HL-60/S4 treated with retinoic acid at 250 ng/mL for 4 days and 3 days (cell line): ENCODE data around the gene CCDC57.

ENCODE experiments used
- in situ Hi-C: fragments of 300-500 bp; cut with MboI; formaldehyde crosslinking; loops from 2 replicates; pipeline ENCODE4 v1.7.0; 2022; ENCODE audit warnings: low sequenced_read_pairs

CCDC57 gene

DNA sequence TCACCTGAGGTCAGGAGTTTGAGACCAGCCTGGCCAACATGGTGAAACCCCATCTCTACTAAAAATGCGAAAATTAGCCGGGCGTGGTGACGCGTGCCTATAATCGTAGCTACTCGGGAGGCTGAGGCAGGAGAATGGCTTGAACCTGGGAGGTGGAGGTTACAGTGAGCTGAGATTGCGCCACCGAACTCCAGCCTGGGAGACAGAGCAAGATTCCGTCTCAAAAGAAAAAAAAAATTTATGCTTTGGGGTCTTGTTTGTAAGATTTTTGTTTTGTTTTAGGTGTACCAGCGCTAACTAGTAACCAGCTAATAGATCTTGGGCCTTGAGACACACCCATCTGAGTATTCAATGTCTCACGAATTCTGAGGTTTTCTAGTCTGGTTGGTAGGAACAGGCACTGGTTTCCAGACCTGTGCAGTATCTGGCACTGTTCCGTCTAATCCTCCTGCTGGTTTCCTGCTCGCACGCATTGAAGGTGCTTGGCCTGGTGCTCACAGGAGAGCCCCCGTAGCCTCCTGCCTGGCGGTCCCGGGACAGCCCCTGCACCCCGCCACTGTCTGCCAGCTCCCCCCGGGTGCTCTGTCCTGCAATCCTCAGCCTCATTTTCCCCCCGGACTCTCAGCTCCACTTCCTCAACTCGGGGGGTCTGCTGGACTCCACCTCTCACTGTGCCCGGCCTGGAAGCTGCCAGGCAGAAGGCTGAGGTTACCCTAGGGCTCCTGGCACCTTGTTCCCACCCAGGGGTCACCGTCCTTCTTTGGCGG lies 136.4 kb downstream of the CCDC57 start:
- in situ Hi-C loops: no loop called here

DNA sequence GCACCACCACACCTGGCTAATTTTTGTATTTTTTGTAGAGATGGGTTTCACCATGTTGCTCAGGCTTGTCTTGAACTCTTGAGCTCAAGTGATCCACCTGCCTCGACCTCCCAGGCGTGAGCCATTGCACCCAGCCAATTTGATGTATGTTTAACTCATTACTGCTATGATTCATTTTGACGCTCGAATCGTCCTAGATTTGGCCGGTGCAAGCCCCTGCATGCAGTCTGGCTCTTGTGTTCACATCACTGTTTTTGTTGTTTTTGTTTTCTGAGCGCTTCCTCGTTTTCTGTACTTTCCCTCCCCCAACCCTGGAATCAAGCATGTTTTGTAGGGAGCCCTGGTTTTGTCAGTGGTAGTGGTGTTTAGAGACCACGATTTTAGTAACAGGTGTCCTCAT lies 139.2 kb downstream of the CCDC57 start:
- in situ Hi-C loops: no loop called here

DNA sequence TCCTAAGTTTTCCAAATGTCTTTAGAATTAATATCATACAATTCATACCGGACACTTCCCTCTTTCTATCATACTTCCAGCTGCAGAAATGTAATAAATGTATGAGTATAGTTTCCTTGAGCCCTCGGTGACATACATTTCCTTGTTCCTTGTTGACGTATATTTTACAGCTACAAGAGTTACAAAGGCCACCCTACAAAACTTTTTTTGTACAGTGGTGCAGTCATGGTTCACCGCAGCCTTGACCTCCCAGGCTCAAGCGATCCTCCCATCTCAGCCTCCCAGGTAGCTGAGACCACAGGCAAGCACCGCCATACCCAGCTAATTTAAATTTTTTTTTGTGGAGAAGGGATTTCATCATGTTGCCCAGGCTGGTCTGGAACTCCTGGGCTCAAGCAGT lies 139.8 kb downstream of the CCDC57 start:
- in situ Hi-C loops: no loop called here

DNA sequence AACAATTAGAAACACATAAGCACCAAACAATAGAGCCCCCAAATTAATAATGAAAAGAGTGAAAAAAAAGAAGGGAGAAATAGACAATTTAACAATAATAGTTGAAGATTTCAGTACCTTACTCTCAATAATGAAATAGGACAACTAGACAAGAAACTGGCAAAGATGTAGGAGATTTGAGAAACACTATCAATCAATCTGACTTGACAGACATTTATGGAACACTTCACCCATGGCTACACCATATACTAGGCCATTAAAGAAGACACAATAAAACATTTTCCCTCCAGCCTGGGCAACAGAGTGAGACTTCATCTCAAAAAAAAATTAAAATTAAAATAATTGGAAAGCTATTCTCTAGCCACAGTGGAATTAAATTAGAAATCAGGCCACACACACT lies 142.0 kb downstream of the CCDC57 start:
- in situ Hi-C loops: no loop called here

DNA sequence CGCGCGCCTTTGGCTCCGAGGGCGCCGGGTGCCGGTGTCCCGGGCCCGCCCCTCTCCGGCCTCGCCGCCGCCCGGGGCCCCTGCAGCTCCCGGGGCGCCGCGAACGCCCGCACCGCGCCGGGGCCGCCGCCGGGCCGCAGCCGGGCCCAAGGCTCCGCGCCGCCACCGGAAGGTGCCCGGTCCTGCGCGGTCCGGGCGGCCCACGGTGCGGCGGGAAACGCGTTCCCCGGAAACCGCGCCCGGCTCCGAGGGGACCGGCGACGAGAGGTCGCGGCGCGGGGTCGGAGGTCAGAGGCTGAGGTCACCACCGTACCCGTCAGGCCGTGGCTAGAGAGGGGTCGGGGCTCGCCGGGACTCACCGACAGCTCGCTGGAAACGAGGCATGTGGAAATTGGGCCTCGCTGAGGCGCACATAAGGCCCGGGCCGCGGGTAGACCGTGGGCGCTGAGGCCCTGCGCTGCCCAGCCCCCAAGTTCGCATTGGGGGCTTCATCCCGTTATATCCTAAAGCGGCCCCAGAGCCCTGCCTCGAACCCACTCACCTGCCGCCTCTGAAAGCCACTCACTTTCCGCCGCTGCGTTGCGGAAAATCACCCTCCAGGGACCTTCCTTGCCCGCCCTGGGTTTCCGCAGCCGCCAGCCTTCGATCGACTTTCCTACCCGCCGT lies 146.9 kb downstream of the CCDC57 start, which contains the start of gene DUS1L:
Gene DUS1L, minus strand, starts transcription at position 167 of the 666 bp plus-strand sequence. CDS start 745 bp downstream, outside the sequence.
- in situ Hi-C loops: no loop called here

DNA sequence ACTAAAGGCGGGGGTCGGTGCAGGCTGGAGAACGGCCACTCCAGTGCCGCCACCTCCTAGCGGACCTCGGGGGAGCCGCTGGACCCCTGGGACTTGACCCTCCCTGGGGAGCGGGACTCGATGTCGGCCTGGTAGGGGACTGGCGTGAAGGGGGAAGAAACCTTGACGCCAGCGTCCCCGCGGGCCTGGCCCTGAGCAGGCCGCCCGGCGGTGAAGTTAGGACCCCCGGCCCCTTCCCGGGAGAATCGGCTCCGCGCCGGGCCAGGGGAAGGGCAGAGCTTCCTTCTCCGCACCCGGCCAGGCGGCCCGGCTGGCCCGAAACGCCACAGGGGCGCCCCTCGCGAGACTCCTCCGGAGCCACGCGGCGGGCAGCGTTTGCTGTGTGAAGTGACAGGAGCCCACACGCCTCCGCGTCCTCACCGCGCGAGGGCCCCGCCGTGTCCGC lies 147.4 kb downstream of the CCDC57 start:
- in situ Hi-C loops: no loop called here

DNA sequence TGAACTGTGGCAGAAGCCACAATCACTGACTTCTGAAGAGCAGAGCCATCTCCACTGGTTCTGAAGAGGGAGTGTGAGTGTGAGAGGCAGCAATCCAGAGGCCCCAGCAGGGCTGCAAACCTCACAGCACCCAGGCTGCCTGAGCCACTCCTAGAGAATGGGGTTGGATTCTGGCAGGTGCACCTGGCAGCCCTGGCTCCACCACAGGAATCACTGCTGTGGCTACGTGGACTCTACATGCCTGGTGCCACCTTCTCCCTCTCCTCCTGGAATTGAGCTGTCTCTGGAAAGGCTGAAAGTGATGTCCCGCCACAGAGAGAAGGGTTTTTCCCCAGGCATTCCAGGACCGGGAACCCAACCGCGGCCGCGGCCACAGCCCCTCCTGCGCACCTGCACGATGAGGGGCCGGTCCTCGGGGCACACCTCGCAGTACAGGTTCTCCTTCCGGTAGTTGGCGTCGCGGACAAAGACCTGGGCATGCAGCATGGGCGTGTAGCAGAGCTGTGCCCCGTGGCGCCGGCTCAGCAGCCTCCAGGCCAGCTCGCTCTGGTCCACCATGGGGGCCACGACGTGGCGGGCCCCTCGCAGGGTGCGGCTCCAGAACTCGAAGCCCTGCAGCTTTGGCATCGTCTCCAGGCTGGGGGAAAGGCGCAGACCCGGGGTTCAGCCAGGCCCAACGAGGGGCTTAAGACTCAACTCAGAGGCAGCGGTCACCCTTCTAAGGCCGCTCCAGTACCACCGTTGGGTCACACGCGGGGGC lies 148.0 kb downstream of the CCDC57 start:
- in situ Hi-C loops: no loop called here

DNA sequence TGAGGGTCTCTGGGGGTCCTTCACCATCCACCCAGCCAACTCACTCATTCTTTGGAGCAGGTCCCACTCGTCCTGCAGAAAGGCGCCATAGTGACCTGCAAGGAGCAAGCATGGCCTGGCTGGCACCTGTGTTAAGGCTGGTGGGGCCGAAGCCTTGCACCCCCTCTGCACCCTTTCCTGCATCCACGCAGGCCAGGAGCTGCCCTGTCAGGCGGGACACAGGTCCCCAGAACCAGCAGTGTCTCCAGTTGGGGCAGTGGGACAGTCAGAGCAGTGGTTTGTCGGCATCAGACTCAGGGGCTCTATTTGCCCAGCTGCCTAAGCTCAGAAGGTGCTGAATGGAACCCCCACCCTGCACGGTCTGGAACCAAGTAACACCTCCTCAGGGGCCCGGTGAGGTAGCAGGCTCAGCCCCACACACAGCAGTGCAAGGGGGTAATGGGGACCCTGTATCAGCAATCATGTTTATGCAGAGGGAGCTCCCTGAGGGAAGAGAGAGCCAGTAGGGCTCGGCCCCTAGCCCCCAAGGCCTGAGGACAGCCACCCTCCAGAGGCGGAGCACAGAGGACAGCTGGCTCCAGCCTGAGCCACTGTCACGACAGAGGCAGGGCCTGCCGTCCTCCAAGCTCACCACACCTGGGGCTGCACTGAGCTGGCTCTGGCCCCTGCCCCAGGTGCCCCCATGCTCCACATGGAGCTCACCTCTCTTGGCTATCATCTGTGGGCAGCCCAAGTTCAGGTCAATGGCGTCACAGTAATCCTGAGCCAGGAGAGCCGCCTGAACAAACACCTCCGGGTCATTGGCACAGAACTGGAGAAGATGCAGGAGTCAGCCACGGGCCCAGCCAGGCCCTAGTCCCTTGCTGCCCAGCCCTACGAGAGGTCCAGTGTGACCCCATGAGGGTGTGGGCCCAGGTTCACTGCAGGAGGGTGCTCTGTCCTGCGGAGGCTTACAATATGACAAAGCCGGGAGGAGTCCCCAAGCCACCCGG lies 148.9 kb downstream of the CCDC57 start:
- in situ Hi-C loops: no loop called here

DNA sequence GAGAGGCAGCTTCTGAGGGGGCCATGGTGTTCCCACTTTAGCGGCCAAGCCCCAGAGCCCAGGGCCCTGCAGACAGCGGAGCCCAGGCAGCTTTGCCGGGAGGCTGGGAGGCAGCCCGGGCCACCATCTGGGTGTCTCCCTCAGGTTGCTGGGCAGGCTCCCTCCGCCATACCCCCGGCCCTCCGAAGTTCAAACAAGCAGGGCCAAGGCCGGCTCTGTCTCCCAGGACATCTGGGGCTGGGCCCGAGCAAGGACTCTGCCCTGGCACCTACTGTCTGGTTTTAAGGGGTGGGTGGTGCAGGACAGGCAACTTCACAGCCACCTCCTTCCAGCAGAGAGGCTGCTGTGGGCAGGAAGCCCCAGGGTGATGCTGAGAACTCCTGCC lies 149.7 kb downstream of the CCDC57 start:
- in situ Hi-C loops: no loop called here

DNA sequence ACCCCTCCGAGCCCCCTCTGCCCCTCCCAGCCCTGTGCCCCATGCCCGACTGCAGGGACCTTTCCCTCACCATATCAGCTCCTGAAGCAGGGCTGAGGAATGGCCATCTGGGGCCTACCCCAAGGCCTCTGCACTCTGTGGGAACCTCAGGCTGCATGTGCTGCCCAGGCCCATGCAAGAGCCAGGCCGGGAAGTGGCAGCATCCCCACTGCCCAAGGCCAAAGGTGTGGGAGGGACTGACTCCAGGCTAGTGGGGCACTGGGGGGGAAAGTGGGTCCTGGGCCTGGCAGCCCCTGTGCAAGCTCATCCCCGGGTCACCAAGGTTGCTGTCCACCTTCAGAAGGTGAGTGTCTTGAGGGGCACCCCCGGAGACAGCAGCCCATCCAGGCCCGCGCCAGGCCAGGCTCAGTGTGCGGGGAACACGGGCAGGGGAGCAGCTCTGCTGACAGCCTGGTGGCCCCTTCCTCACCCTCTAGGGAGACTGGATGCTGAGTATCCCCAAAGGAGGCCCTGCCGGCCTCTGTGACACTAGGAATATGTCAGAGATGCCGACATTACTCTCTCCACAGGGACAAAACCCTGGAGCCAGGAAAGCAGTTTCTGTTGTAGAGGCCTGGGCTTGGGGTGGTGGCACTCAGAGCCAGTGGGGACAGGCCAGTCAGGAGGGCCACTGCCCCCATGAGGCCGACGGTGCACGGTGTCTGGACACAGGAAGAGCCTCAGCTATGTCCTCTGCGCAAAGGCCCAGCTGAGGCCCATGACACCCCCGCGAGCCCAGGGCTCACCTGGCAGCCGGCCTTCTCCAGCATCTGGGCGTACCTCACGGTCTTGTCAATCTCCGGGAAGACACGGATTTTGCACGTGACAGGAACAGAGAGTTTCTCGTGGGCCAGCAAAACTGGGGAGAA lies 150.3 kb downstream of the CCDC57 start:
- in situ Hi-C loops: no loop called here

DNA sequence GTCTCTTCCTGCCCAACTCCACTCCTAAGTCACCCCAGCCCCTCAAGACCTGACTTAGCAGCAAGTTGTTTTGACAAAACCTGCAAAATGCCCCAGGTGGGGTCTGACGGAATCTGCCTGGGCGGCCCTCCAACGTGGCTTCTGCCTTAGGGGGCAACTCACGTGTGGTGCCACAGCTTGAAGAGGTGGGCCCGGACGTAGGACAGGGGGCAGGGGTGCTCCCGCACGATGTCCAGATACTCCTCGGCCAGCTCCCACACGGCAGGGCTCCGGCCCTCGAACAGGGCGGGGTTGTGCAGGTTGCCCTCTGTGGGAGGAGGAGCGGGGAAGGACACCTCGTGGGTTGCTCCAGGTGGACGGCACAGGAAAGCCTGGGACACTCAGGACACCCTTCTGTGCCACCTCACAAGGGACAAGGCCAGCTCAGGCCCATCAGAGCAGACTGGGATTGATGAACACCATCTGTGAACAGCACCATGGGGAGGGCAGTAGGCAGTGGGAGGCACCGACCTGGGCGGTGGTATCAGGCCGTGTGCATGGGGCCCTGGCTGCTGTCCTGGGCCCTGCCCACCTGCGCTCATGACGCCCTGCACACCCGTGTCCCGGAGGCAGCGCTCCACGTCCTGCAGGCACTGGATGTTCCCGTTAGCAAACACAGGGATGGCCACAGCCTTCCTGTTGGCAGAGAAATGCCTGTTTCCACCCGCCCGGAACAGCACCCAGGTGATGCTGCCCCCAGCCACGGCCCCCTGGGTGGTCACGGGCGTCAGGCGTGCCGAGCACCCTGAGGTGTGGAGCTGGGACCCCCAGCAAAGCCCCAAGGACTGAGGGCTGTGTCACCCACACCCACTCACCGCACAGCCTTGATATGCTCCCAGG lies 151.4 kb downstream of the CCDC57 start:
- in situ Hi-C loops: no loop called here

DNA sequence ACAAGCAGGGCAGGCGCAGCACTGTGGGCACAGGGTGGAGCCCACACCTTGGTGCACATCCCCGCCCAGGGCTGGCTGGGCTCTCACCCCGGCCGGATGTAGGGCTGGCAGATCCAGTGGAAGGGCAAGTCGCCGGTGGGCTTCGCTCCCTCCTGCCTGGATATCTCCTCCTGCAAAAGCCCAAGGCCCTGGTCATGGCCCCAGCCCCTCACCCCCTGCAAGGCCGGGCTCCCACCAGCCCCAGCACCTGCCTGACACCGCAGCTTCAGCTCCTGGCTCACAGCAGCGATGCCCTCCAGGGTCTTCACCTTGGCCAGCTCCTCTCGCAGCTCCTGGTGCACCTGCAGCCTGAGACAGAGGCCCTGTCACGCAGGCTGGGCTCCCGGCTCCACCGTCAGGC lies 152.0 kb downstream of the CCDC57 start:
- in situ Hi-C loops: no loop called here

DNA sequence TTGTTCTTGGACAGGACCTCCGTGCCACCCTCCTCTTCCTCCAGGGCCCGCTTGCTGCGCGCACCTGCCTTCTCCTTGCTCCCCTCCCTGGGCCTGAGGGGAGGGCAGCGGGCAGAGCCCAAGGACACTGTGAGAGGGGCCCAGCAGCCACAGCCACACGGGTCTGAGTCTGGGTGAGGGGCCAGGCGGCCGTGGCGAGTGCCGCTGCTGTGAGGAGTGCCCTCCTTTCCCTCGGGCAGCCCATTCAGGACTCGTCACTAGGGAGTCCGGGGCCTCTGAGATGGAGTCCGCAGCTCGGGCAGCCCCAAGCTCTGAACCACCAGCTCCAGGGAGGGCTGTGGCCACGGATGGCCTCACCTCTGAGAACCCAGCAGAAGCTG lies 152.7 kb downstream of the CCDC57 start:
- in situ Hi-C loops: no loop called here

DNA sequence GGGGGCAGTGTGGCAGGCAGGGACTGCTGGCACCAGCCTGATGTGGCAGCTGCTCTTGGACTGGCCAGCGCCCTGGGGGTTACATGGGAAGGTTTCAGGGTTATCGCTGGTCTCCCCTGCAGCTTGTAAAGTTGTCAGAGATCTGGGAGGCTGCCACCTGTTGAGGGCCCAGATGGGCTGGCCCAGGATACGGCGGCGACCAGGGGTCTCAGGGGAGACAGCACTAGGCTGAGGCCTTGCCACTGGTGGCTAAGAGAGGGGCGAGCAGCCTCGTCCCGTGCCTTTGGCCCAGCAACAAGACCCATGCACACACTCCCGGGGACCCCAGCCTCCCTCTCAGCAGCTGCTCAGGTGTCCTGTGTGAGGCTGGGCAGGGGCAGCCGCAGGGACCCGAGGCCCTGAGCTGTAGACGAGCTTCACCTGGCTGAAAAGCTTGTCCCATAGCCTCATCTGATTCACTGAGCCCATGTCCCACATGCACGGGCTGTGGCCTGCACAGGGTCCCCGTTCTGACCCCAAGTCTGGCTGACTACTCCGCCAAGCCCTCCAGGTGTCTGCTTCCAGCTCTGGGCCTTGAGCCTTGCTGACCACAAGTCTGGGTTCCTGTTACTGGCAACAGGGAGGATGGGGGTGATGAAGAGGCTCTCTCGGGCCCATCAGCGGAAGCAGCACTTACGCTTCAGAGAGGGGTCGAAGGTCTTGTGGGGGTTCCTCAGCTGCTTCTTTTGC lies 153.2 kb downstream of the CCDC57 start:
- in situ Hi-C loops: no loop called here

DNA sequence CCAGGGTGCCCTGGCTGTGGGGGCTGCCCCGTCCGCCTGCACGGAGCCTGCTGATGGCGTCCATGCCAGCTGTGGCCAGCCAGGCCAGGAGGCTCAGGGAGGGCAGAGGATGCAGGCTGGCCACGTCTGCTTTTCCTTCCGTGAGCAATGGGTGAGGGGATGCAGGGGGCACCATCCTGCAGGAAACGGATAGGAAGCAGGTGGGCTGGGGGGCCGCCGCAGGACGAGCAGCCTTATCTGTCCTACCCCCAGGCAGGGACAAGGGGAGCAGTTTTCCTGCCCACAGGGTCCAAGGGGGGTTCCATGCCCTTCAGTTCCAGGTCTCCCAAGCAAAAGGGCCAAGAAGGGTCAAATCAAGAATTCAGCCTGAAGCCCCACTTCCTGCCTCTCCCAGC lies 153.8 kb downstream of the CCDC57 start:
- in situ Hi-C loops: no loop called here

DNA sequence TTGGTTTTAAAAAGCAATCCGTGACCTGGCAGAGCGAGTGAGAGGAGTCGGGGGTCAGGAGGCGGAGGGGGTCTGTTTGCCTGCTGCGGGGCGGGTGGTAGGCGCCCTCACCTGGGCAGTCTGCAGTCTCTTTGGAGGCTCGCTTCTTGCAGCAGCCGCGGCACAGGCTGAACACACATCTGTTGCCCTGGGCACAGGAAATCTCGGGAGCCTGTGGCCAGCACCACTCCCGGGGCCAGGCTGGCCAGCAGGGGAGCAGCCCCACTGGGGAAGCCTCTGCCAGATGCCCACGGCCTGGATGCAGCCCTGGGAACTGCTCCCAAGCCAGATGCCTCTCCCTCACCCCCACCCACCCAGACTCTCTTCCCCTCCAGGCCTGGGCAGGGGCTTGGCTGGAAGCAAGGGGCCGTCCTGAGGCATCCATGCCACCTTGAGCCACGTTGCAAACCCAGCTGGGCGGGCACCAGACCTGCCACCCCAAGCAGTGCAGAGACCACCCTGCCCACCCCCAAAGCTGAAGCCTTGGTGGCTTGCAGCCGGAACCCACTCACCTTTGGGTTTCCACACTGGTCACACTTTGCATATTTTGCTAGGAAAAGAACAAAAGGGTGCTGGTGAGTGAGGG lies 154.3 kb downstream of the CCDC57 start:
- in situ Hi-C loops: no loop called here
